GM19397 (cell line): Measurements from ENCODE around the gene TKTL1.

Experiments used
- ATAC-seq: cut with Tn5 transposase; IDR thresholded peaks from one replicate; pipeline ENCODE4 v1.9.1; 2021; ENCODE audit warnings: mild to moderate bottlenecking, moderate library complexity; ENCODE audit not compliant: unreplicated experiment

Gene TKTL1

DNA sequence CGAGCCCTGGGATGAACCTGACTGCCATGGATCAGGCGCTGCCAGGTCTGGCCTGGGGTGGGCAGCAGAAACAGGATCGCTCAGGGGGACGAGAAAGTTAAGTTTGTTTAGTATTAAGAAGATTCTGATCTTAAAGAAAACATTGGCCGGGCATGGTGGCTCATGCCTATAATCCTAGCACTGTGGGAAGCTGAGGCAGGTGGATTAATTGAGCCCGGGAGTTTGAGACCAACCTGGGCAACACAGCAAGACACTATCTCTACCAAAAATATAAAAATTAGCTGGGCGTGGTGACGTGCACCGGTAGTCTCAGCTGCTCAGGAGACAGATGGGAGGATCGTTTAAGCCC is 79.5 kb downstream of the TKTL1 start:
- ATAC-seq, result no peak

DNA sequence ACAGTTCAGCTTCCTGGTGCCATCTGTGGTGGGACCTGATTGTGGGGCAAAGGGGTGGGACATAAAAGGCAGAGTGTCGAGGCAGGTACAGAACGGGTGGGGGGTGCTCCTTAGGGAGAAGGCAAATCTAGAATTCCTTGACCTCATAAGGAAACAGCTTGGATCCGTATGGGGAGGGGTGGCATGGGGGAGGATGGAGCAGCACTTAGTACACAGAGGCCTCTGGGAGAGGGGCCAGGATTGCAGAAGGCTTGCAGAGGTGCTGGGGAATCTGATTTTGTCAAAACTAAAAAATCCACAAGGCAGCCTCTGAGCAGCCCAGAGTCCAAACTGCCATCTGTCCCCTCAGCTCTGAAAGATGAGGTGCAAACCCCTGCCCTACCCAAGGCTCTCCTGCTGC is 81.2 kb downstream of the TKTL1 start:
- no peak for ATAC-seq

DNA sequence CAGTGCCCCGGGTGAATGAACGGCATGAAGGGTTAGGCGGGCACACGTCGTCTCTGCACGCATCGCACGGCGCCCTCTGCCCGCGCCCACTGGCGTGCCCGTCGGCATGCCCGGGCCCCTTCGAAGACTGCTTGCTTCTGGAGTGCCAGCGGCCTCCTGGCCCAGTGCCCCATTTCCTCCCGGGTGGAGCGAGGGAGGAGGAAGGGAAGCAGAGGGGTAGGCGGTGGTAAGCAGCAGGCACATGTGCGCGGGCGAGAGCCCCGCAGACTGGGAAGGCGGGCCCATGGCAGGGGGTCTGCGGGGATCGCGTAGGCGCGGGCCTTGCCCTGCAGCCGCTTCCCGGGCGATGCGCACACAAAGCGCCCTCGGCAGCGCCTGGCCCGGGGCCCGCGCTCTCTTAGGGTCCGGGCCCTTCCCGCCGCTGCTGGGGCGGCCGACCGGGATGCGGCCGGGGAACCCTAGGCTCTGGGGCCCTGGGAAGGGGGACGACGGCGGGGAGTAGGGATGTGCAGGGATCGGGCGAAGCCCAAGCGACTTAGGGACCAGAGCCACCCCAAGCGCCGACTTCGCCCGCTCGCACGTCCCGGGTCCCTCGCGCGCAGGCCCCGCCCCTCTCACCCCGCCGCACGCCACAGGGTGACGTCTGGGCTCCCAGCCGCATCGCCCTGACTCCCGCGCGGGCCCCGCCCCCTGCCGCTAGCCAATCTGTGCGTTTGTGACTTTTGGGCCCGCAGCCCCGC is 82.6 kb downstream of the TKTL1 start:
- ATAC-seq, result peak; percentile 74

DNA sequence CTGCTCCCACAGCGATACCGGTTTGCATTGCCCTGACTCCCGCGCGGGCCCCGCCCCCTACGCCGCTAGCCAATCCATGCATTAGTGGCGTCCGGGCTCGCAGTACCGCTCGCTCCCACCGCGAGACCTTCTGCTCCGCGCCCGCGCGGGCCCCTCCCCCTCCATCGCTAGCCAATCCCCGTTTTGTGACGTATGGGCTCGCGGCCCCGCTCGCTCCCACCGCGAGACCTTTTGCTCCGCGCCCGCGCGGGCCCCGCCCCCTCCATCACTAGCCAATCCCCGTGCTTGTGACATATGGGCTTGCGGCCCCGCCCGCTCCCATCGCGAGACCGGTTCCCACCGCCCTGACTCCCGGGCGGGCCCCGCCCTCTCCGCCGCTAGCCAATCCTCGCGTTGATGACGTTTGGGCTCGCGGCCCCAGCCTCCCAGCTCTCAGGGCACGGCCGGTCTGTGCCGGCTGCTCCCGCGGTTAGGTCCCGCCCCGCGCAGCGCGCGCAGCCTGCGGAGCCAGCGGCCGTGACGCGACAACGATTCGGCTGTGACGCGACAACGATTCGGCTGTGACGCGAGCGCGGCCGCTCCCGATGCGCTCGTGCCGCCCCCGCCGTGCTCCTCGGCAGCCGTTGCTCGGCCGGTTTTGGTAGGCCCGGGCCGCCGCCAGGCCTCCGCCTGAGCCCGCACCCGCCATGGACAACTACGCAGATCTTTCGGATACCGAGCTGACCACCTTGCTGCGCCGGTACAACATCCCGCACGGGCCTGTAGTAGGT is 83.4 kb downstream of the TKTL1 start, which contains the start of gene EMD:
EMD (plus strand) TSS at position 497 of the 770 bp plus-strand sequence; CDS start at position 687, 190 bp downstream.
- peak; percentile 78 for ATAC-seq

DNA sequence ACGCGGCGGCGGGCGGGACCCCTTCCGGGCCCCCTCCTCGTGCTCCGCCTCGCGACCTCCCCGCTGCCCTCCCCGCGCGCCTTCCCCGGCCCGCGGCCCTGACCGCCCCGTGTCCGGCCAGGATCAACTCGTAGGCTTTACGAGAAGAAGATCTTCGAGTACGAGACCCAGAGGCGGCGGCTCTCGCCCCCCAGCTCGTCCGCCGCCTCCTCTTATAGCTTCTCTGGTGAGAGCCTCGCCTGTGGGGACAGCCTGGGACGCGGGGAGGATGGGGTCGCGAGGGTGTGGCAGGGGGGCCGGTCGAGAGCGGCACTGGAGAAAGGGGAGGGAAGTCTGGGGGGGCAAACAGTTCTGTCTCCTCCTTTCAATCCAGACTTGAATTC is 84.0 kb downstream of the TKTL1 start:
- no peak for ATAC-seq
